ENCODE results near the gene COPG2. TPM values are rescaled to one million over a fixed set of nuclear protein-coding genes. Genes with fewer than 3 reads are reported as not detected.
A peak's percentile ranks its signal among the peaks of the same experiment; 100 is the strongest.
"Not testable (repeated sequence)": the region's sequence is repeated elsewhere in the genome, so short reads cannot be mapped to it uniquely, and the experiment has no call there.

COPG2 gene, protein sequence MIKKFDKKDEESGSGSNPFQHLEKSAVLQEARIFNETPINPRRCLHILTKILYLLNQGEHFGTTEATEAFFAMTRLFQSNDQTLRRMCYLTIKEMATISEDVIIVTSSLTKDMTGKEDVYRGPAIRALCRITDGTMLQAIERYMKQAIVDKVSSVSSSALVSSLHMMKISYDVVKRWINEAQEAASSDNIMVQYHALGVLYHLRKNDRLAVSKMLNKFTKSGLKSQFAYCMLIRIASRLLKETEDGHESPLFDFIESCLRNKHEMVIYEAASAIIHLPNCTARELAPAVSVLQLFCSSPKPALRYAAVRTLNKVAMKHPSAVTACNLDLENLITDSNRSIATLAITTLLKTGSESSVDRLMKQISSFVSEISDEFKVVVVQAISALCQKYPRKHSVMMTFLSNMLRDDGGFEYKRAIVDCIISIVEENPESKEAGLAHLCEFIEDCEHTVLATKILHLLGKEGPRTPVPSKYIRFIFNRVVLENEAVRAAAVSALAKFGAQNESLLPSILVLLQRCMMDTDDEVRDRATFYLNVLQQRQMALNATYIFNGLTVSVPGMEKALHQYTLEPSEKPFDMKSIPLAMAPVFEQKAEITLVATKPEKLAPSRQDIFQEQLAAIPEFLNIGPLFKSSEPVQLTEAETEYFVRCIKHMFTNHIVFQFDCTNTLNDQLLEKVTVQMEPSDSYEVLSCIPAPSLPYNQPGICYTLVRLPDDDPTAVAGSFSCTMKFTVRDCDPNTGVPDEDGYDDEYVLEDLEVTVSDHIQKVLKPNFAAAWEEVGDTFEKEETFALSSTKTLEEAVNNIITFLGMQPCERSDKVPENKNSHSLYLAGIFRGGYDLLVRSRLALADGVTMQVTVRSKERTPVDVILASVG
- 10 to 100 TPM; 57.4 to 61.8 (median 59.9) TPM for polyA plus RNA-seq (ENCODE audit: insufficient read length in 4 of 4)

GRCh38 chr7:130668258-130669084, at the start of gene COPG2:
COPG2 (minus strand) TSS chr7:130668748; CDS start chr7:130668668, 80 bp downstream.
- DNase-seq (ENCODE audit: low read depth in 4 of 4, low spot score in 2 of 4), result peak; percentile 76 to 89 (median 82)

GRCh38 chr7:130712416-130712815, 43.9 kb upstream of the COPG2 start:
- no peak for DNase-seq (ENCODE audit: low read depth in 4 of 4, low spot score in 2 of 4)

DNA sequence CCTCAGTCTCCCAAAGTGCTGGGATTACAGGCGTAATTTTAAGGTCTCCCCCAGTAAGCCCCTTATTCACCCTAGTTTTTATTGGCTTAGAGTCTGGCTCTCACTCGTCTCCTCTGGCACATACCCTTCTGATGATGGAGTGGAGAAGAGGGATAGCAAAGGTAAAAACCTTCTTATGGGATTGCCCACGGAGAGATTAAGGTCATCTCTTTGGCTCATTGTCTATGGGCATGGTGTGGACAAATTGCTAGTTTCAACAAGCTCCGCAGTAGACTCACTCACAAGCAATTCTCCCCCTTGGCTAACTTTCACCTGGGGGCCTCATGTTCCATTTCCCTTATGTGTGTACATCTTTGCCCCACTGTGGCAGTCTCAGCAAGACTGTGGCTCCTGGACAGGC, 40.2 kb upstream of the COPG2 start:
- no peak for DNase-seq (ENCODE audit: low read depth in 4 of 4, low spot score in 2 of 4)

DNA sequence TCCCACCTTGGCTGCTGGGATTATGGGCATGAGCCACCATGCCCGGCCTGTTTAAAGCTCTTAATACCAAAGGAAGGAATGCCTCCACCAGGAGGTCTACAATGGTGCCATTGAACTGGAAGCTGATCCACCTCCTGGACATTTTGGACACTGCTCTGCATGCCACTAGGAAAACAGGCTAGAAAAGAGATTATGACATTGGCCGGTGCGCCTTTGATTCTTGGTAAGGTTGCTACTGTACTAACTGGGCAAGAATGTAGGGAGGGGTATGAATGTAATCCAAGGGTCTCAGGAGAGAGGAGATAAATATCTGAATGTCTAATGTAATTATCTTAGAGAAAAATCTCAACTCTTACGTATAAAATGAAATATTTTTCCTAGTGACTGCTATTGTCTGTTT, 39.5 kb upstream of the COPG2 start:
- DNase-seq (ENCODE audit: low read depth in 4 of 4, low spot score in 2 of 4), result no peak

- DNase-seq (ENCODE audit: low read depth in 4 of 4, low spot score in 2 of 4), result no peak
Measured at GRCh38 chr7:130703851-130704250, 35.3 kb upstream of the COPG2 start.

DNA sequence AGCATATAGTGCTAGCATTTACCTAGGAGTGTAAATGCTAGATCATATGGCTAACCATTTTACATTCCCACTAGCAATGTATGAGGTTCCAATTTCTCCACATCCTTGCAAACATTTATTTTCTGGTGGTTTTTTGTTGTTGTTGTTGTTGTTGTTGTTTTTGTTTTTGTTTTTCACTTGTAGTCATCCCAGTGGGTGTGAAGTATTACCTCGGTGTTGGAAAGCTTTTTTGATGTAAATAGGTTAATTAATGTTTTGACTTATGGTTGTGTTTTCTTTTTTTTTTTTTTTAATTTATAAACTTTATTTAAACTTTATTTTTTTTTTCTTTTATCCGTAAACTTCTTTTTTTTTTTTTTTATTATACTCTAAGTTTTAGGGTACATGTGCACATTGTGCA, 33.1 kb upstream of the COPG2 start:
- no peak for DNase-seq (ENCODE audit: low read depth in 4 of 4, low spot score in 2 of 4)

DNA sequence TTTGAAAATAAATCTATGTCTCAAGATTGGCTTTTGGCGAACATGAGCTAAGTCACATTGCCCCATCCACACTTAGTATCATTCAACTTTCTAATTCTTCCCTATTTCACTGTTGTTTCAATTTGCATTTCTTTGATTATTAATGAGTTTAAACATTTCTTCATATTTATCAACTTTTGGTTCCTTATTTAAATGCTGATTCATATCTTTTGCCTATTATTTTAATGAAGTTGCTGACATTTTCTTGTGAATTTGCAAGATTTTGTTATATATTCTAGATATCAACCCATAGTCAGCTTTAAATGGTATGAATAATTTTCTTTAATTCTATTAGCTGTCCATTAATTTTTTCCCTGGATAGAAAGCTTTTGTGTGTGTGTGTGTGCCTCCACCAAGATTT, 32.2 kb upstream of the COPG2 start:
- no peak for DNase-seq (ENCODE audit: low read depth in 4 of 4, low spot score in 2 of 4)

DNA sequence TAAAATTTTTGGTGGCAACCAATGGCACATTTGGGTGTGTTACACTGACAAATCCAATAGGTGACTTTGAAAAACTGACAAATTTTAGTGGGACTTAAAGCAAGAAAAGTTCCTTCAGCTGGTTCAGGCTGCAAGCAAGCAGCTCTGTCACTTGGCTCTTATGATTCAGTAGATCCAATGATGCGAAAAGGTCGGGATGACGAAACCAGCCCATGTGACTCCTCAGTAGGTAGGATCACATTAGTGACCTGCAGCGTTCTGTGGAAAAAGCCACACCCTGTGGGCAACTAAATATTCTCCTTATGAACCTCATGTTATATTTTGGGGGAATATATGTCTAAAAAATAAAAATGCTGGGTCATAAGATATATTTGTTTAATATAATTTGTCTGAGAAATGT, 31.1 kb upstream of the COPG2 start:
- no peak for DNase-seq (ENCODE audit: low read depth in 4 of 4, low spot score in 2 of 4)

GRCh38 chr7:130697820-130698219, 29.3 kb upstream of the COPG2 start:
- no peak for DNase-seq (ENCODE audit: low read depth in 4 of 4, low spot score in 2 of 4)

- DNase-seq (ENCODE audit: low read depth in 4 of 4, low spot score in 2 of 4), result peak in 1 of 4 donors; percentile 25
Measured at GRCh38 chr7:130695840-130696239, 27.3 kb upstream of the COPG2 start.

GRCh38 chr7:130692396-130692795, 23.8 kb upstream of the COPG2 start:
- not testable (repeated sequence) for DNase-seq (ENCODE audit: low read depth in 4 of 4, low spot score in 2 of 4)

GRCh38 chr7:130689683-130690082, 21.1 kb upstream of the COPG2 start:
- no peak for DNase-seq (ENCODE audit: low read depth in 4 of 4, low spot score in 2 of 4)

DNA sequence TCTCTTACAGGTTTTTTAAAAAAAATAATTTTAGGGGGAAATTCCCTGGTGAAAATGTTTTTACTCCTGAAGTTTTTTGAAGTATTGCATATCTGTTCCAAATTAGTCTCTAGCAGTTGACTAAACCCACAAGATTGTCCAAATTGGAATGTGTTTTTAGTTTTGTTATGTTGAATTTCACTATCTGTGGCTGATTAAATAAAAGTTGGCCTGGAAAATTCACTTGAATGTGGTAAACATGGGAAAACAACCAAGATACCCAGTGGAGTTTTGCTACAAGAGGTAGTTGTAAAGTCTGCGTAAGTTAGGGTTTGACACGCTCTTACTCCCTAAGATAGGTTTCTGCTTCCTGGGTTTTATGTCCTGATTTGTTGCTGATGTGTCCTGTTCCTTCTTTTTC, 14.5 kb upstream of the COPG2 start:
- no peak for DNase-seq (ENCODE audit: low read depth in 4 of 4, low spot score in 2 of 4)

- DNase-seq (ENCODE audit: low read depth in 4 of 4, low spot score in 2 of 4), result no peak
Measured at GRCh38 chr7:130674456-130674855, 5.9 kb upstream of the COPG2 start.

- no peak for DNase-seq (ENCODE audit: low read depth in 4 of 4, low spot score in 2 of 4)
Measured at GRCh38 chr7:130673066-130673465, 4.5 kb upstream of the COPG2 start.

DNA sequence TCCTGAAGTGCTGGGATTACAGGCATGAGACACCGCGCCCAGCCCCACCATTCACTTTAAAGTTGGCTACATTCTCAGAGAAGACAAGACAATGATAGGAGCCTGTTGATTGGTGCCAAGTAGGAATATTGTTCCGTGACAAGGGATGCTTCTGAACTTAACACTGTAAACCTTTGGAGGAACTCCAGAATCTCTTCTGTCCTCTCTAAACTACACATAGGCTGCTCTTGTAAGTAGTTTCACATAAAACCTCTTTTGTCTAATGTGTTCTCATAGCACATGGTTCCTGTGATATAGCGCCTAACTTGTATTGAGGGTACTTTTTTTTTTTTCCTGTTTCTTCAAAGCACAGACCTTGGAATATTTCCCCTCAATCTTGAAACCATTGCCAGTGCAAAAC, 3.6 kb upstream of the COPG2 start:
- no peak for DNase-seq (ENCODE audit: low read depth in 4 of 4, low spot score in 2 of 4)

GRCh38 chr7:130669085-130669700, 645 bp upstream of the COPG2 start:
- peak in 2 of 4 donors; percentile 24 to 60 for DNase-seq (ENCODE audit: low read depth in 4 of 4, low spot score in 2 of 4)

DNA sequence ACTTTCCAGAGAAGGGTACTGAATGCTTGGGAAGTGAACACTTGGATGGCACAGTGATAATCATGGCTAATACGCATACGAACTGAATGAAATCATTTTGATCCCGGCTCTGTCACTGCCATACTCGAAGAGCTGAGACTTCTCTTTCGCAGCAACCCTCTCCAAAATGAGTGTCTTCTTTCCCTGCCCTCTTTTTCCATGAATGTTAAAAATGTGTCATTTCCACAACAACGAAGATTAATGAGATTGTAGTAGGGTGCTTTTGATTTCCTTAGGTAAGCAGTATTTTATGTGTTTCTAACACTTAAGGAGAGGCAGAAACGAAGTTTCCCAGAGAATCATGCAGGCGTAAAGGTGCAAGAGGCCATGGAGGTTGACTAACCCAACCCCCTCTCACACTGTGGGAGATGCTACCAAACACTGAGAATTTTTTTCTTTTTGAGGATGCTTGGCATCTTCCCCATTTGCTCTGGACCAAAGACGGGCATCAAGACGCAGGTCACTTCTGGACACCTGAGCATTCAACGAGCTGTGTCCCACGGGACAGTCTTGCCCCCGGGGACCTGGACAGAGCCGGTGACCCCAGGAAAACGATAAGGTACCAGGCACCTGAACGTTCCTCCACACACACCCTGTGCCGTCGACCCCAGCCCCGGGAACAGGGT, 823 bp downstream of the COPG2 start:
- DNase-seq (ENCODE audit: low read depth in 4 of 4, low spot score in 2 of 4), result peak in 2 of 4 donors; percentile 36 to 37

DNA sequence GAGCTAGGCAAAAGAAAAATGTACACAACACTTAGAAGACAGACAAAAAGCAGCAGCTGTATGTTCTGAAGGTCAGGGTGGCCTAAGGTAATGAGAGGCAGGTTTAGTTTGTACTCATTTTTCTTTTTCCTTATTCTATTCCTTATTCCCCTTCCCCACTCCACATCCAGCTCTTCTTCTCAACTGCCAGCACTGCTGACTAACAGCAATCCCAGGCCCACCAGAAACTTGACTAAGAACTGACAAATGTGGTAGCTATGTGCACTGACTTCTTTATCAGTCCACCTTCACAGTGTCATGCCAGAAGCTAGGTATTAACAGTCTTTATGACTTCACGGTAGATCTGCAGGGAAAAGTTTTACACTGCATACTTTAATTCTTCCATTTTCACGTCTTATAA, 6.1 kb downstream of the COPG2 start:
- no peak for DNase-seq (ENCODE audit: low read depth in 4 of 4, low spot score in 2 of 4)

GRCh38 chr7:130655286-130655685, 13.3 kb downstream of the COPG2 start:
- DNase-seq (ENCODE audit: low read depth in 4 of 4, low spot score in 2 of 4), result no peak

Data from left renal cortex interstitium (tissue), 4 donors.